Measurements from ENCODE around the gene SNX1. TPM values are rescaled to one million over a fixed set of nuclear protein-coding genes. Genes with fewer than 3 reads are reported as not detected.

SNX1 gene, protein sequence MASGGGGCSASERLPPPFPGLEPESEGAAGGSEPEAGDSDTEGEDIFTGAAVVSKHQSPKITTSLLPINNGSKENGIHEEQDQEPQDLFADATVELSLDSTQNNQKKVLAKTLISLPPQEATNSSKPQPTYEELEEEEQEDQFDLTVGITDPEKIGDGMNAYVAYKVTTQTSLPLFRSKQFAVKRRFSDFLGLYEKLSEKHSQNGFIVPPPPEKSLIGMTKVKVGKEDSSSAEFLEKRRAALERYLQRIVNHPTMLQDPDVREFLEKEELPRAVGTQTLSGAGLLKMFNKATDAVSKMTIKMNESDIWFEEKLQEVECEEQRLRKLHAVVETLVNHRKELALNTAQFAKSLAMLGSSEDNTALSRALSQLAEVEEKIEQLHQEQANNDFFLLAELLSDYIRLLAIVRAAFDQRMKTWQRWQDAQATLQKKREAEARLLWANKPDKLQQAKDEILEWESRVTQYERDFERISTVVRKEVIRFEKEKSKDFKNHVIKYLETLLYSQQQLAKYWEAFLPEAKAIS
- total RNA-seq: 10 to 100 TPM; 75.6 to 80.1 TPM

GRCh38 chr15:64095795-64096667 is at the start of gene SNX1:
Gene SNX1 (plus strand): TSS chr15:64095982. CDS start chr15:64096014, 32 bp downstream.
- ChIA-PET CTCF (interaction anchor here (5.7 kb wide), 1 partner anchor 58 kb away, joined by 22 read pairs; no protein-coding TSS in a partner anchor), POLR2A (interaction anchor here (1.1 to 3.1 kb wide), 3 partner anchors 9 to 202 kb away, joined by 3 to 16 read pairs (median 3); partner anchors contain the start of gene SNX22)
- H3K4me1 Mint-ChIP-seq (ENCODE audit: low read depth): peaks cover 48% of the 10 kb centered on the region
- intact Hi-C loops (cut with micrococcal nuclease): no loop called here
- DNase-seq: peak; percentile 98
- H3K4me3 Mint-ChIP-seq: peak within 1 kb of the TSS; percentile 91
- H3K27ac Mint-ChIP-seq: peak within 1 kb of the TSS; percentile 97
- peak; percentile 72 for ATAC-seq
- H3K36me3 Mint-ChIP-seq (ENCODE audit: low read depth): peaks cover 11% of the 10 kb centered on the region
- no peak for TF ChIP-seq CTCF (IDR thresholded peaks at IDR 0.05)
- H3K9me3 Mint-ChIP-seq: no peaks in the 10 kb centered on the region
- no peaks in the 10 kb centered on the region for H3K27me3 Mint-ChIP-seq

DNA sequence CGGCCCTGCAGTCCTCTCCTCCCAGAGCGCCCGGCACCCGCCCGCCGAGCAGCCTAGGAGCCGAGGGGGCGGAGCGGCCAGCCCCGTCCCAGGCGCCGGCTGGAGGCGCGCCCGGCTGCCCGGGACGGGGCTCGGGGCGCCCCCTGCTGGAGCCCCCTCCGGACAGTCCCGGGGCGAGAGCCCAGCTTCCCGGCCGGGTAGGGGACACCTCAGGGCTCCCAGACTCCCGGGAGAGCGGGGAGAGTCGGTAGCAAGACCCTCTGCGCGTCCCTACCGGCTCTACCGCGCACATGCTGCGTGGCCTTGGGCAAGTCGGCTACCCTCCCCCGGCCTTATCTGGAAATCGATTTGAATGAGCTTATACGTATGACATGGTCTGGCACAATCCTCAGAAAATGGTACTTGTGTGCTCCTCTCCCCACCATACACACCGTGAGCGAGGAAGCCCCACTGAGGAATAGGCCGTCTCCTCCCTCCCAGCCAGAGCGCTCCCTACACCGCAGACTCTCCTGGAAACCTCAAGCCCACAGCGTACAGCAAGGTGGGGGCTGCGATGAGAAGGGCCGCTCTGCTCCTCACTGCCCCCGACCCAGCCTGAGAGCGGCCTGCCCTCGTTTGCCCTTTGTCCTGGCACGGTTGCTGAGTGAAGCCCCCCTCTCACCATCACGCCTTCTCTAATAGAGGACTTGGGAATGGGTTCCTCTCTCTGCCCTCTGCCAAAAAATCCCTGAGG is 49.2 kb upstream of the SNX1 start, which contains the start of gene DAPK2:
Gene DAPK2 (minus strand): TSS at position 65 of the 733 bp plus-strand sequence. CDS start 6,224 bp downstream, outside the sequence.
- DNase-seq (peak; percentile 60), ATAC-seq (peak; percentile 89)
- H3K27me3 Mint-ChIP-seq: peaks cover 11% of the 10 kb centered on the region
- POLR2A ChIA-PET: interaction anchor here (0.6 to 1.5 kb wide), 6 partner anchors 36 to 300 kb away, joined by 3 to 4 read pairs (median 3); no protein-coding TSS in a partner anchor
- intact Hi-C loops (cut with micrococcal nuclease): loop anchor here (10.0 kb wide), 2 partner anchors 102 to 222 kb away; no protein-coding TSS in a partner anchor
- peak within 1 kb of the TSS; percentile 8 for H3K27ac Mint-ChIP-seq
- CTCF ChIA-PET: interaction anchor here (0.7 to 4.5 kb wide), 65 partner anchors 8 to 758 kb away, joined by 3 to 73 read pairs (median 4); partner anchors contain the start of gene CIAO2A
- H3K4me1 Mint-ChIP-seq (ENCODE audit: low read depth): peaks cover 7% of the 10 kb centered on the region
- H3K9me3 Mint-ChIP-seq: no peaks in the 10 kb centered on the region
- H3K36me3 Mint-ChIP-seq (ENCODE audit: low read depth): no peaks in the 10 kb centered on the region
- peak; percentile 81 for TF ChIP-seq CTCF (IDR thresholded peaks at IDR 0.05)
- H3K4me3 Mint-ChIP-seq: peak within 1 kb of the TSS; percentile 66

GRCh38 chr15:64048781-64049460 is 46.9 kb upstream of the SNX1 start:
- DNase-seq (no peak), ATAC-seq (no peak)
- no peaks in the 10 kb centered on the region for H3K9me3 Mint-ChIP-seq
- POLR2A ChIA-PET: interaction anchor here (0.6 to 1.1 kb wide), 2 partner anchors 18 to 19 kb away, joined by 3 read pairs; no protein-coding TSS in a partner anchor
- CTCF ChIA-PET: interaction anchor here (1.3 to 2.8 kb wide), 4 partner anchors 19 to 439 kb away, joined by 4 to 12 read pairs (median 6); no protein-coding TSS in a partner anchor
- H3K4me1 Mint-ChIP-seq (ENCODE audit: low read depth): peaks cover 7% of the 10 kb centered on the region
- intact Hi-C loops (cut with micrococcal nuclease): loop anchor here (10.0 kb wide), 2 partner anchors 104 to 224 kb away; no protein-coding TSS in a partner anchor
- no peak overlapping the region for H3K4me3 Mint-ChIP-seq
- no peak overlapping the region for H3K27ac Mint-ChIP-seq
- no peaks in the 10 kb centered on the region for H3K36me3 Mint-ChIP-seq (ENCODE audit: low read depth)
- no peak for TF ChIP-seq CTCF (IDR thresholded peaks at IDR 0.05)
- peaks cover 10% of the 10 kb centered on the region for H3K27me3 Mint-ChIP-seq

Measured in activated CD8-positive, alpha-beta T cell treated with anti-CD3 and anti-CD28 coated beads for 36 hours (primary cell).